ENCODE results near the gene ZC3H7A. TPM values are rescaled to one million over a fixed set of nuclear protein-coding genes. Genes with fewer than 3 reads are reported as not detected.
"Not testable (repeated sequence)": the region's sequence is repeated elsewhere in the genome, so short reads cannot be mapped to it uniquely, and the experiment has no call there.

ZC3H7A gene
- total RNA-seq, 1 experiment from 2014 or later, result 42.0 TPM

- H3K9me3 ChIP-seq; CTCF ChIA-PET; H3K9me3 Mint-ChIP-seq (ENCODE audit: unreplicated experiment); H3K36me3 ChIP-seq (ENCODE audit: control insufficient read depth, insufficient read depth, low read length); H3K27ac Mint-ChIP-seq (ENCODE audit: unreplicated experiment); POLR2A ChIA-PET; H3K4me3 Mint-ChIP-seq (ENCODE audit: unreplicated experiment); H3K4me3 ChIP-seq (ENCODE audit: low read depth, low read length); BruUV-seq (replicated peaks); H3K27me3 ChIP-seq (replicated peaks; ENCODE audit: control insufficient read depth, insufficient read depth, low read length); H3K27me3 Mint-ChIP-seq (ENCODE audit: insufficient read depth, unreplicated experiment); intact Hi-C loops (cut with micrococcal nuclease; ENCODE audit: unreplicated experiment); H3K4me1 ChIP-seq; DNase-seq: not testable (repeated sequence)
- H3K36me3 Mint-ChIP-seq (ENCODE audit: insufficient read depth, unreplicated experiment), result peaks cover 19% of the 10 kb centered on the region
- H3K4me1 Mint-ChIP-seq (ENCODE audit: low read depth, unreplicated experiment), result peaks cover 10% of the 10 kb centered on the region
These were observed 12.7 kb downstream of the ZC3H7A start for GRCh38 chr16:11784381-11784780.

- H3K9me3 Mint-ChIP-seq (ENCODE audit: unreplicated experiment), result no peaks in the 10 kb centered on the region
- Histone ChIP-seq H3K36me3 (ENCODE audit: control insufficient read depth, insufficient read depth, low read length) (no peaks in the 10 kb centered on the region), H3K4me3 (ENCODE audit: low read depth, low read length) (no peak overlapping the region), H3K9me3 (no peaks in the 10 kb centered on the region), H3K27me3 (replicated peaks; ENCODE audit: control insufficient read depth, insufficient read depth, low read length) (no peaks in the 10 kb centered on the region), H3K4me1 (peaks cover 8% of the 10 kb centered on the region; the same call in 1 of the 2 replicates)
- H3K36me3 Mint-ChIP-seq (ENCODE audit: insufficient read depth, unreplicated experiment), result peaks cover 19% of the 10 kb centered on the region
- BruUV-seq (replicated peaks), result no TSS peak
- H3K4me1 Mint-ChIP-seq (ENCODE audit: low read depth, unreplicated experiment), result peaks cover 10% of the 10 kb centered on the region
- intact Hi-C loops (cut with micrococcal nuclease; ENCODE audit: unreplicated experiment), result no loop called here
- POLR2A ChIA-PET, result no interaction called here
- no peak for DNase-seq
- no peak for TF ChIP-seq CTCF (IDR thresholded peaks at IDR 0.05; ENCODE audit: insufficient read depth in 1 of 2, low read depth in 1 of 2, low read length in 1 of 2, severe bottlenecking in 1 of 2, unreplicated experiment in 1 of 2)
- no peaks in the 10 kb centered on the region for H3K27me3 Mint-ChIP-seq (ENCODE audit: insufficient read depth, unreplicated experiment)
- no peak overlapping the region for H3K27ac Mint-ChIP-seq (ENCODE audit: unreplicated experiment)
- H3K4me3 Mint-ChIP-seq (ENCODE audit: unreplicated experiment), result no peak overlapping the region
- CTCF ChIA-PET, result no interaction called here
These were observed 13.1 kb downstream of the ZC3H7A start for GRCh38 chr16:11784038-11784369.

GRCh38 chr16:11783319-11784037, 13.6 kb downstream of the ZC3H7A start:
- DNase-seq, result no peak
- H3K4me3 Mint-ChIP-seq (ENCODE audit: unreplicated experiment), result no peak overlapping the region
- H3K4me3 ChIP-seq (ENCODE audit: low read depth, low read length), result no peak overlapping the region
- no peaks in the 10 kb centered on the region for H3K36me3 ChIP-seq (ENCODE audit: control insufficient read depth, insufficient read depth, low read length)
- H3K36me3 Mint-ChIP-seq (ENCODE audit: insufficient read depth, unreplicated experiment), result peaks cover 19% of the 10 kb centered on the region
- H3K27me3 ChIP-seq (replicated peaks; ENCODE audit: control insufficient read depth, insufficient read depth, low read length), result no peaks in the 10 kb centered on the region
- H3K9me3 ChIP-seq, result no peaks in the 10 kb centered on the region
- H3K4me1 Mint-ChIP-seq (ENCODE audit: low read depth, unreplicated experiment), result peaks cover 10% of the 10 kb centered on the region
- no peaks in the 10 kb centered on the region for H3K27me3 Mint-ChIP-seq (ENCODE audit: insufficient read depth, unreplicated experiment)
- H3K9me3 Mint-ChIP-seq (ENCODE audit: unreplicated experiment), result no peaks in the 10 kb centered on the region
- H3K27ac Mint-ChIP-seq (ENCODE audit: unreplicated experiment), result no peak overlapping the region
- H3K4me1 ChIP-seq, result peaks cover 8% of the 10 kb centered on the region; the same call in 1 of the 2 replicates
- ChIA-PET CTCF (no interaction called here), POLR2A (no interaction called here)
- intact Hi-C loops (cut with micrococcal nuclease; ENCODE audit: unreplicated experiment), result no loop called here
- BruUV-seq (replicated peaks), result no TSS peak
- TF ChIP-seq CTCF (IDR thresholded peaks at IDR 0.05; ENCODE audit: insufficient read depth in 1 of 2, low read depth in 1 of 2, low read length in 1 of 2, severe bottlenecking in 1 of 2, unreplicated experiment in 1 of 2), result no peak

All from Caco-2 (cell line).